Prostate gland (tissue), 2 donors: Measurements from ENCODE around the gene WDR90. TPM values are rescaled to one million over a fixed set of nuclear protein-coding genes. Genes with fewer than 3 reads are reported as not detected.

Experiments used
- DNase-seq: peaks from one replicate; pipeline ENCODE4 v3.0.0-alpha.2; 2019; ENCODE audit warnings: low spot score
- H3K27ac ChIP-seq, 2 donors: fragments of 200-600 bp; sonication (generic); 2 replicates each; pipeline ENCODE4 v1.5.1; 2017 to 2019
- H3K27me3 ChIP-seq: fragments of 200-600 bp; sonication (generic); replicated peaks from 2 replicates; pipeline ENCODE4 v1.5.1; 2019; ENCODE audit not compliant: insufficient read depth
- H3K36me3 ChIP-seq, 2 donors: fragments of 200-600 bp; sonication (generic); 1 replicate in 1 of 2; 2 replicates in 1 of 2; pipeline versions ENCODE4 v1.5.1 to v1.8.1; 2017 to 2019
- H3K4me1 ChIP-seq: fragments of 200-600 bp; sonication (generic); replicated peaks from 2 replicates; pipeline ENCODE4 v1.5.1; 2019
- H3K4me3 ChIP-seq, 2 donors: fragments of 200-600 bp; sonication (generic); 2 replicates each; pipeline ENCODE4 v1.5.1; 2017 to 2019
- H3K9me3 ChIP-seq: fragments of 200-600 bp; sonication (generic); 2 replicates; pipeline ENCODE4 v1.5.1; 2017
- CTCF ChIP-seq, 4 experiments: fragments of 200-600 bp in 2 of 4; fragments of 450-650 bp in 2 of 4; sonication (generic) in 2 of 4; IDR thresholded peaks; 1 replicate in 3 of 4; 2 replicates in 1 of 4; pipeline ENCODE4 v1.5.1; 2016 to 2019; ENCODE audit warnings: antibody characterized with exemption in 4 of 4, mild to moderate bottlenecking in 2 of 4, moderate library complexity in 2 of 4
- POLR2A ChIP-seq: fragments of 450-650 bp; IDR thresholded peaks from one replicate; pipeline ENCODE4 v1.6.1; 2016; ENCODE audit warnings: antibody characterized with exemption, mild to moderate bottlenecking
- POLR2AphosphoS5 ChIP-seq: sonication (generic); formaldehyde crosslinking; IDR thresholded peaks from one replicate; pipeline ENCODE4 v1.6.1; 2017; ENCODE audit warnings: antibody characterized with exemption
- WGBS: methylation state at CpG from one replicate; pipeline ENCODE4 v1.1.5; 2018; 5-methylcytosine and 5-hydroxymethylcytosine counted together
- intact Hi-C: fragments of 100-400 bp; cut with DNase I; formaldehyde crosslinking; loops from one replicate; pipeline ENCODE4 v1.14.2; 2022
- total RNA-seq, 2 donors: library from RNA; depleted of rRNA; stranded (reverse); fragments of >200 nt; gene quantifications; one replicate each; pipeline ENCODE4 v1.1.0, GENCODE V29; 2016

Gene WDR90
- total RNA-seq, 2 donors from 2014 or later: 36.8 to 60.4 TPM

- intact Hi-C loops: no loop called here
- H3K27ac ChIP-seq: no peak overlapping the region
- H3K4me3 ChIP-seq: no peak overlapping the region
- H3K9me3 ChIP-seq: no peaks in the 10 kb centered on the region
- DNase-seq: no peak
- H3K27me3 ChIP-seq: no peaks in the 10 kb centered on the region
- 82% methylated on average over 13 of the region's 22 CpGs for WGBS
- peaks cover 24% of the 10 kb centered on the region for H3K4me1 ChIP-seq
- H3K36me3 ChIP-seq: no peaks in the 10 kb centered on the region
- TF ChIP-seq CTCF (IDR thresholded peaks at IDR 0.05) (no peak), POLR2AphosphoS5 (no peak), POLR2A (no peak)
Observed at GRCh38 chr16:646679-647172, 2.4 kb upstream of the WDR90 start.

- peaks cover 24% of the 10 kb centered on the region for H3K4me1 ChIP-seq
- H3K27ac ChIP-seq: peak overlapping the region in 1 of 2 donors; percentile 74
- no peaks in the 10 kb centered on the region for H3K27me3 ChIP-seq
- no peak for DNase-seq
- no peaks in the 10 kb centered on the region for H3K36me3 ChIP-seq
- H3K4me3 ChIP-seq: no peak overlapping the region
- no peak for TF ChIP-seq POLR2A
- no peak for TF ChIP-seq POLR2AphosphoS5
- TF ChIP-seq CTCF (IDR thresholded peaks at IDR 0.05): no peak
- WGBS: 81% methylated on average over 19 of the region's 25 CpGs
- no peaks in the 10 kb centered on the region for H3K9me3 ChIP-seq
- intact Hi-C loops: no loop called here
Observed at GRCh38 chr16:647173-647902, 1.8 kb upstream of the WDR90 start.

DNA sequence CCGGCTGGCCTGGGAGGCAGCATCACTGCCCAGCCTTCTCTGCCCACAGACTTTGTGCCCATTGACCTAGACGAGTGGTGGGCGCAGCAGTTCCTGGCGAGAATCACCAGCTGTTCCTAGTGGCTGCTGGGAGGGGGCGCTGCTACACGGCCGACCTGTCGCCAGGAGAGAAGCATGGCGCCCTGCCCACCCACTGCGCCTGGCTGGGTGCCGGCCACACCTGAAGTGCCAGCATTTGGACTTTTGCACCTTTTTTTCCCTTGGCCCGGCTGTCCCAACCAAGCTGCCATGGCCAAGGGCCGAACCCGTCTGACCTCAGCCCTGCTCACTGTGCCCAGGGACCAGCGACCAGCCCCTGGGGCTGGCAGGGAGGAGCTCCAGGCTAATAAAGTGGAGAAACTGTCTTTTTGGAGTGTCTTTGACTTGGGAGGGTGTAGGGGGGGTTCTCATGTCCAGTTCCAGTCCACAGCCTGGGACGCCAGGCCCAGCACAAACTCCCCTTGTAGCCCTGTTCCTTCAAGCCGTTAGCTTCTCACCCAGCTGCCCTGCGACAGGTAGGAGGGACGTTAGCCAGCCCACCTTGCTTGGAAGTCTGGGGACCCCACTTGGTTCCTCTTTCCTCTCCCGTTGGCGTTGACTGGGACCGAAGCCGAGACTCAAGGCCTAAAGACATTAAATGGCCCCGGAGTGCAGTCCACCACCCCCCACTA, 939 bp upstream of the WDR90 start:
- H3K9me3 ChIP-seq: no peaks in the 10 kb centered on the region
- 22% methylated on average over 24 of the region's 24 CpGs for WGBS
- intact Hi-C loops: no loop called here
- H3K4me1 ChIP-seq: peaks cover 18% of the 10 kb centered on the region
- no peaks in the 10 kb centered on the region for H3K27me3 ChIP-seq
- no peaks in the 10 kb centered on the region for H3K36me3 ChIP-seq
- H3K27ac ChIP-seq: peak overlapping the region; percentile 74 to 89
- peak overlapping the region; percentile 52 to 77 for H3K4me3 ChIP-seq
- DNase-seq: peak; percentile 38
- TF ChIP-seq CTCF (IDR thresholded peaks at IDR 0.05): peak in 2 of 4 experiments; percentile 47 to 48
- no peak for TF ChIP-seq POLR2A
- TF ChIP-seq POLR2AphosphoS5: no peak

DNA sequence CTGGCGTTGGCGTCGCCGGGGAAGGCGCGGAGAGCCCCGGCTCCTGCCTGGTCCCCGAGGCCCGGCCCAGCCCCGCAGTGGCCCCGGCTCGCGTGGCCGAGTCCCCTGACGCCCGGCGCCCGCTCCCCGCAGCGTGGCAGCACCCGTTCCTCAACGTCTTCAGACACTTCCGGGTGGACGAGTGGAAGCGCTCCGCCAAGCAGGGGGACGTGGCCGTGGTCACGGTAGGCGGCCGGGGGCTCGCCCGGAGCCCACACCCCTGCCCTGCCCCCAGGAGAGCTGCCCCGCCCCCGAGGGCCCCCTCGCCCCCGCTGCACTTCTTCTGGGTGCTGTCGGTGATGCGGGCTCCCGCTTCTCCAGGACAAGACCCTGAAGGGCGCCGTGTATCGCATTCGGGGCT, 466 bp downstream of the WDR90 start:
- H3K27me3 ChIP-seq: no peaks in the 10 kb centered on the region
- H3K27ac ChIP-seq: peak overlapping the region in 1 of 2 donors; percentile 89
- no peak for DNase-seq
- 1% methylated on average over 17 of the region's 44 CpGs for WGBS
- TF ChIP-seq POLR2AphosphoS5: no peak
- no peak for TF ChIP-seq POLR2A
- no peak for TF ChIP-seq CTCF (IDR thresholded peaks at IDR 0.05)
- peak overlapping the region; percentile 52 to 77 for H3K4me3 ChIP-seq
- no peaks in the 10 kb centered on the region for H3K9me3 ChIP-seq
- H3K4me1 ChIP-seq: peaks cover 18% of the 10 kb centered on the region
- intact Hi-C loops: no loop called here
- no peaks in the 10 kb centered on the region for H3K36me3 ChIP-seq
